CD4-positive, alpha-beta T cell treated with Interleukin-2 at 100 ng/mL for 4 hours (primary cell): ENCODE data around the gene ACIN1.
"Not testable (repeated sequence)": the region's sequence is repeated elsewhere in the genome, so short reads cannot be mapped to it uniquely, and the experiment has no call there.

Source experiments
- DNase-seq: peaks from one replicate; pipeline ENCODE4 v3.0.0-alpha.2; 2020; ENCODE audit warnings: low spot score

ACIN1 gene

DNA sequence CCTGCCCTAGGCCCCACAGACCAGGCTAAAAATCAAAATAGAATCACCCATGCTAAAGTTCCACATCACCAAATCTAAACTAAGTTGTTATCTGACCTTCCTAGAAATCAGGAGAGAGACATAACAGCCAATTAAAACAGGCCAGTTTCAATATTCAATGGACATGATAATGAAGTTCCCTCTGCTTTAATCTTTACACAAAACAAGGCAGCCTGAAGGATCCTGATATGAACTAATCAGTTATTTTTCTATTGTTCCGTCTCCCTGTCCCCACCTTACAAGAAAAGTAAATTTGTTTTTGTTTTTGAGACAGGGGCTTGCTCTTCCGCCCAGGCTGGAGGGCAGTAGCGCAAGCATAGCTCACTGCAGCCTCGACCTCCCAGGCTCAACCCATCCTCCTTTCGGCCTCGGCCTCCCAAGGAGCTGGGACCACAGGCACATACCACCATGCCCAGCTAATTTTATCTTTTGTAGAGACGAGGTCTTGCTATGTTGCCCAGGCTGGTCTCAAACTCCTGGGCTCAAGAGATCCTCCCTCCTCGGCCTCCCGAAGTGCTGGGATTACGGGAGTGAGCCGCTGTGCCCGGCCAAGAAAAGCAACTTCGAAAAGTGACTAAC lies 29.5 kb upstream of the ACIN1 start:
- DNase-seq, result no peak

DNA sequence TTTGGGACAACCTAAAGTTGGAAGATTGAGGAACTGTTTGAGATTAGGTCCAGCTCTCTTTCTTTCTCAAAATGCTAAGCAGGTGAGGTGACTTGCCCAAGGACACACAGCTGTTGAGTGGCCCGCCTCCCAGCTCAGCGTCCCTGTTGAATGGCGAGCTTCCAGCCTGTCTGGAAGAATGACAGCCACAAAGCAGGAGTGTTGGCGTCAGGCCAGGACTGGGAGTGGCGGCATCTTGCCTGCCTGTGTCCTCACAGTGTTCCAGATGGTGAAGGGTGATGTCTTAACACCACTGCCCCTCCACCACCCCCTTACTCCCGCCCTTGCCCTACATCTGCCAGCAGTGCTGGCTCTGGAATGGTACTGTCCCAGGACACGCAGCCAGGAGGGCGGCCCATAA lies 28.5 kb upstream of the ACIN1 start:
- DNase-seq, result no peak

DNA sequence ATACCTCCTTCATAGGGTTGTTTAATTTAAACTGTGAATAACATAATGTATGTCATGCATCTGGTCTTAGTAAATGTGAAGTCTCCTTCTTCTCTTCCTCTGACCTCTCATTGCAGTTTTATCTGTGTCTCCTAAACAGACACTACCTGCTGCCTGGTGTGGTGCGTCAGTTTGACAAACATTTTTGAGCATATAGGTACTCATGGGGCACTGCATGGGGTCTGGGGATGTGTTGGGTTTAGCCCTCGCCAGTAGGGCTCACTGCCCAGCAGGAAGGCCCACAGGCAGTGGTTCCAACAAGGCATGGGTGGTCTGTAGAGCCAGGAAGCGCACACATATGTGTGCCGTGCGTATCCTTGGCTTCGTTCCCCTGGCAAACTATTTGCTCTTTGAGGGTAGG lies 27.1 kb upstream of the ACIN1 start:
- no peak for DNase-seq

DNA sequence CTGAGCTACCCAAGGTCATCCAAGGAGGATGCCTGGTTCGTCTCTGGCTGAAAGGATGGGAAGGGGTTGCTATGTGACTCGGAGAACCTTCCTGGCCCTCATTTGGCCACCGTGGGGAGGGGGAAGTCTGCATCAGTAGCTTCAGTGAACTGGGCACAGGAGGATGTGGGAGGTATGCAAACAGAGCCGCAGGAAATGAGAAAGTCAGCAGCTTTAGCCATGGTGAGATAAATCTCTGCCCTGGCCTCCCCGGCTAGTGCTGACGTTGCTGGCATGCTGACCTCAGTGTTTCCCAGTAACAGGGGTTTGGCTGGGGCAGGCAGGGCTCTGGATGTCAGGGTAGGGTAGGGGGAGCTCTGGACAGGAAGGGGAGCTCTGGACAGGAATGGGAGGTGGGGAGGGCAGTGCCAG lies 26.4 kb upstream of the ACIN1 start:
- DNase-seq, result no peak

DNA sequence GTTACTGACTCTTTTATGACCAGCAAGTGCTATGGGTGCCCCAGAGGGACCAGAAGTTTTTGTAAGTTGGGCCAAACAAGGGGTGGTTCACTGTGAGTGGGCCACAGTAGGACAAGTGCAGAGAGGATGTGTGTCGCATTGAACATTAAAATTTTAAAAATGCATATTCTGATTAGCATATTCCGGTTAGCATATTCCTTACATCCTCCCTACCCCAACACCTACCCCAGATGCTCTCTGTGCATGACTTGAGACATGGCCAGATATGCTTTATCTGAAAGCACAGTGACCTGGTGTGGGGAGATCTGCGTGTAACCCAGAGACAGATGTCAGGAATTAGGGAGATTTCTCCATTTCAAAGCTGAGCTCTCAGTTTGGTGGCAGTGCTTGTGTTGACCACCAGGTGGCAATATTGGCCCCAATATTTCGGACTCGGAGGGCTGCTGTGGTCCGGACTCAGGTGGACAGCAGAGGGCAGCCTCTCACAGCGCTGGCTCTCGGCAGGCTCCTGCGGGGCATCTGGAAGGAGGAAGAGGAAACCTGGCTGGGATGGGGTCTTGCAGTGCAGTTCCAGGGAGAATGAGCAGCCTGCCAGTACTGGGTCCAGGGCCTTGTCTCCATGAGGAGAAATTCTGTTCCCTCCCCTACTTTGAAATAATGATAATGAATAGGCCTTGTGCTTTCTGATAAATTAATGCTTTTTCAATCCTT lies 25.8 kb upstream of the ACIN1 start:
- peak; percentile 84 for DNase-seq

DNA sequence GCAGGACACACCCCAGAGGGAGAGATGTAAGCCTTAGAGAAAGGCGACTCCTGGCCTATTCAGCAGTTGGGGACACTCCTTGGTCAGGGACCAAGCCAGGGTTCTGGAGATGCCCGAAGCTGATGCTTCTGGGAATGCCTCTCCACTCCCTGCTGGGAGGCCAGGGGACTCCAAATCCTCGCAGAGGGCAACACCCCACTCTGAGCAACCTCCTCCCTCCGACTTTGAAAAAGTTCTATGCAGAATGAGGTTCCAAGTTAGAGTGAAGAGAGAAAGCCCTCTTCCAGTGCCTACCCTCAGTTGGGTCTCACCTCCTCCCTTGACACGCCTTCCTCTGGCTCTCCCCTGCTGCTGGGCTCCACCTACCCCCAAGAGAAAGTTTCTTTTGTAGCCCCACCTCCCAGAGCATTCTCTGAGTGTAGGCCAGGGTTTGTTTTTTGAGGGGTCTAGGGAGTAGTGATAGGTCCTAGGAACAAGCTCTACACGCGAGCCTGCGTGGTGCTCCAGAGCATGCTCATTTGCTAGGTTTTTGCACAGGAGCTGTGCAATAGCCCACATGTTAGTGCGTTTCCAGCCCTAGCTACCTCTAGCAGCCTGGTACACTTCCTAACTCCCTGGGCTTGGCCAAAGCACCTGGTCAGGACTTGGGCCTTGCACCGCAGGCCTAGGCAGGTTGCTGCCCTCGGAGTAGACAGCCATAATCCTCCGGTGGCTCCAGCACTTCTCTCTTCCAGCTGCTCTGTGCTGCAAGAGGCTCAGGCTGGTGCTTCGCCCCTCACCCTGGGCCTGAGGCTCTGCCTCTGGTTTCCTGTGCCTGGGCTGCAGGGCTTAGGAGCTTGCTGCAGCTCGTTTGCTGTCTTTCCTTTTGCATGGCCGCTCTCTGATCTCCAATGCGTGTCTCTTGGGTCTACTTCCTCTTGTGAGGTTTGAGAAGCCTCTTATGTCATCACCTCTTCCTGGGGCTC lies 24.7 kb upstream of the ACIN1 start:
- DNase-seq, result peak; percentile 27

DNA sequence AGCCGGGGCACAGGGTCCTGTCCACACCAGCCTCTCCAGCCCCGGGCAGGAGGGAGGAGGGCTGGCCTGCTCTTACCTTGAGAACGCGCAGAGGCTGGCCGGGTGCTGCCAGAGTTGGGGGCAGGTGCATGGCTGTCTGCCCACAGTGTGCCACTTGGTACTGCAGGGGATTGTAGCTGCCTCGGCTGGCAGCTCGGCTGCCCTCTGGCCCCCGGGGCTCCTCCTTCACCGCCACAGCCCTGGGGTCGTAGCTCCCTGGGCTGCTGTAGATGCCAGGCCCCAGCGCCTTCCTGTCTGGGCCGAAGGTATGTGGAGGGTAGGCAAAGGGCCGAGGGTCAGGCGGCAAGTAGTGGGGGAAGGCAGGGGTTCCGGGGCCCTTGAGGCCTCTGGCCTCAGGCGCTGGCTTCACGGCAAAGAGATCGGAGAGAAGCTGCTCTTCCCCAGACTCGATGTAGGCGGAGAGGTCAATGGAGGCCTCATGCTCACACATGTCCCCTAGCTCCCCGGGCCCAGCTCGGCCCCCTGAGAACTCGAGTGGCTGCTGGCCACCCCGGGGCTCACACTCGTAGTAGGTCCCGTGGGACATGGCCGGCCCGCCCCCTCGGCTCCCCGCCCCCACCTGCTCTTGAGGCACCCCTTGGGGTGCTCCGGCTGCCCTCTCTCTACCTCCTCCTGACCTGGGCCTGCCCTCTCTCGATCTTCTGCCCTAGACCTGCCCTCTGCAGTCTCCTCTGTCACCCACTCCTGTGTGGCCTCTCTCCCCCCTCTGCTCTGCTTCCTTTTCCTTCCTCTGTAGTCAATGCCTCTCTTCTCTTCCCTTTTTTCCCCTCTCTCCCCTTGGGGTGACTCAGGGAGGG lies 23.8 kb upstream of the ACIN1 start, which contains the start of gene CEBPE:
Gene CEBPE (minus strand): TSS at position 750 of the 857 bp plus-strand sequence. CDS start 164 bp downstream, at position 586.
- no peak for DNase-seq

DNA sequence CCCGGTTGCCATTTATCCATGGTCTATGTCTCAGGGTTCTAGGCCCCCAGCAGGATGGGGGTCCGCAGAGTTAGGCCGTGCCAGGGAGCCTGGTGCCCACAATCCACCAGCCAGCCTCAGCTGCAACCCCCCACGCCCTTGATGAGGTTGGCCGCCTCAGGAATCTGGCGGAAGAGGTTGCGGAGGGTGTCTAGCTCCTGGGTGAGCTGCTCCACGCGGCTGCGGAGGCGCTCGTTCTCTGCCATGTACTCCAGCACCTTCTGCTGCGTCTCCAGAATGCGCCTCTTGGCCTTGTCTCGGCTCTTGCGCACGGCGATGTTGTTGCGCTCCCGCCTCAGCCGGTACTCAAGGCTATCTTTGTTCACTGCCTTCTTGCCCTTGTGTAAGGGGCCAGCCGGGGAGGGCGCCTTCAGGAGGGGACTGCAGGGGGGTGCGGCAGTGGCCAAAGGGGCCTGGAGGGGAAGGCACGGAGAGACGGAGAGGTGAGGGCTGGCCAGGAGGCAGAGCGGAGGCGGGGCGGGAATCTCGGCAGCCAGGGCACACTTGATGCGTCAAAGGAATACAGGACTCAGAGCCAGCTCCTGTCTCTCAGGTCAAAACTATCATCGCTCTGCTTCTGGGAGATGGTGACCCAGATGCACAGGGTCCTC lies 22.6 kb upstream of the ACIN1 start:
- DNase-seq, result no peak

DNA sequence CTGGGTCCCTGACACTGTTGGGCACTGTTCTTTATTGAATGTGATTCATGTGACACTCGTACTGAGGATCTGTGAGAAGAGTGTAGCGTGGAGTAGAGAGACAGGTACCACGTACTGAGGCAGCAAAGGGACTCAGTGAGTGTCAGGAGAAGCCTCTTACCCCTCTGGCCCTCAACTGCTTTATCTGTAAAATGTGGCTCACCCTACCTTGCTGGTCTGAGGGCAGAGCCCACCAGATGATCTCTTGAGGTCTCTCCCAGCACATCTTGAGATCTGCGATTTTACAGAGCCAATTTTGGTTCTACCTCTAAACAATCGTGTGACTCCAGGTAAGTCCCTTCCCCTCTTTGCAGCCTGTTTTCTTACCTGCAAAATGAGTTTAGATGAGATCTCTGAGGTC lies 21.0 kb upstream of the ACIN1 start:
- no peak for DNase-seq

DNA sequence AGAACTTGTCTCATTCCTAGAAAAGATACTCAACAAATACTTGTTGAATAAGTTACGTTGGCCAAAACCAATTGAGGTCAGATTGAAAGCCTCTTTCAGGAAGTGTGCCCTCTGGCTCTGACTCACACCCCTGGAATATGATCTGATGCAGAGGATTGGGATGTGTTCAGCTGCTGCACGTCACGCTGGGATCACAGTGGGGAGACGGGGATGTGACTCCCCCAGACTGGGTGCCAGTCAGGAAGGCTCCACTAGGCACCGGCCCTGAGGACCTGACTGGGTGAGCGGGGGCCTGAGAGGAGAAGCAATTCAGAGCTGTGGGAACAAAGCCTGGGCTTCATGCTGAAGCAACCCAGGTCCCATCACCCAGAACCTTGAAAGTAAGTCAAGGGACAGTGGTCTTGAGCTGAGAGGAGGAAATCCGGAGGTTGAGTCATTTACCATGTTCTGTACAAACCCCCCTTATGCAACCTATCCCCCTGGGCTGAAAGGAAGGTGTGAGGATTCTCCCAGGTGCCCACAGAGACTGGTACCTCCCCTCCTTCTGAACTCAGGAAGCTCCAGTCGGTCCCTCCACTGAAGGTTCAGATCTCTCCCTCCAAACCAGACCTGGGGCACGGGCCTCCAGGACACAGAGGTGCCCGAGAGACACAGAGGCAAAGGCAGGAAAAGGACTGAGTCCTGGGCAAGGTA lies 20.2 kb upstream of the ACIN1 start:
- no peak for DNase-seq

DNA sequence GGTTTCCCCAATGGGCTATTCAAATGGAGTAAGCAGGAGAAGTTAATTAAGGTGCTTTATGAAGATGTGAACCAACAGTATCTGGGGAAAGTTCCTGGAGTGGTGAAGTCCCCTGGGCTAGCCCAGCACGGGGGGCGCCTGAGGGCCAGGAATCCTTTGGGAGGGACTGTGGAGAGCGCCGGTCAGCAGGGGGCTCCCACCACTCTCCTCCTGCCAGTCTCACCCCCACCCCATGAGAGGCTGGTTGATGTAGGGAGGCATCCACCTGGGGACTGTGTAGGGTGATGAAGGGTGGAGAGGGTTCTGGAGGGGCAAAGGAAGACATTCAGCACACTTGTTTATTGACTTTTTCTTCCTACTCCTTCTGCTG lies 19.7 kb upstream of the ACIN1 start:
- DNase-seq, result no peak

DNA sequence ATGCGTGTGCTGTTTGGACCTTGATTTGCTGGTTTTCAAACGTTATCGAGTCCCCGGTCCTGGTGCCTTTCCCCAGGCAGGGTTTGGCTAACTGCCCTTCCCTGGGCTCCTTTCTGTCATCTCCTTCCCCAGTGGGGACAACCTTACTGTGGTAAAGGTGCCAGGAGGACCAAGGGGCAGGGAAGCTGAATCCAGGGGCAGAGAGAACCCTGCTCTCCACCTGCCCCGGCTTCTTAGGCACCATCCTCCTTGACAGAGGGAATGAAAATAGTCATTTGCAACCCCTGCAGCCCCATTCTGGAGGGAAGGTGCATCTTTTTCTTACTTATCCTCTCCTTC lies 19.2 kb upstream of the ACIN1 start:
- no peak for DNase-seq

DNA sequence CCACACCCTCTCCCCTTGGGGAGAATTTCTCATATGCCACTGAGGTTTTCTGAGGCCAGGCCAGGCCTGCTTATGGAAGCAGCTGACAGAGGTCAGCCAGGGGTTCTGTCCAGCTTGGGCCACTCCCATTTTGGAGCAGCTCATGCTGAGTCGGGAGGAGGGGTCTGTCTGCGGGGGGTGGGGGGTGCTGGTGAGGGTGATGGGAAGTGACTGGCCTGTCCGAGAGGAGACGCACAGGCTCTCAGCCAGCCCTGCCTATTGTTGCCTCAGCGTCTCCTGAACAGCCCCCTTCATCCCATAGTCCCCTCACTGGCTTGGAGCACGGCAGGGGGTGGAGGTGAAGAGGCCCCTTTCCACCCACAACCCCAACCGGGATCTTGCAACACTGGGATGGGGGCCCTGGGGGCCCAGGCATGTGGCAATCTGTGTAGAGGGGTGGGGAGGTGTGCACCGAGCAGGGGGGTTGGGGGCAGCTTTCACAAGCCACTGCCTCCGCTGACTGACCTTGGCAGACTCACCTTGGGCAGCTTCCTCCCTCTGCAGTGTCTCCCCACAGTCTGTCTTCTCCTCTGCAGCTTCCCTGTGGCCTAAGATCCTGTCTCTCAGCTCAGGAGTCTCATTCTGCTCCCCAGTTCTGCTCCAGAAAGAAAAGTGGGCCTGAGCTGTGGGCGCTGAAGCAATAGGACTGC lies 18.6 kb upstream of the ACIN1 start:
- no peak for DNase-seq

DNA sequence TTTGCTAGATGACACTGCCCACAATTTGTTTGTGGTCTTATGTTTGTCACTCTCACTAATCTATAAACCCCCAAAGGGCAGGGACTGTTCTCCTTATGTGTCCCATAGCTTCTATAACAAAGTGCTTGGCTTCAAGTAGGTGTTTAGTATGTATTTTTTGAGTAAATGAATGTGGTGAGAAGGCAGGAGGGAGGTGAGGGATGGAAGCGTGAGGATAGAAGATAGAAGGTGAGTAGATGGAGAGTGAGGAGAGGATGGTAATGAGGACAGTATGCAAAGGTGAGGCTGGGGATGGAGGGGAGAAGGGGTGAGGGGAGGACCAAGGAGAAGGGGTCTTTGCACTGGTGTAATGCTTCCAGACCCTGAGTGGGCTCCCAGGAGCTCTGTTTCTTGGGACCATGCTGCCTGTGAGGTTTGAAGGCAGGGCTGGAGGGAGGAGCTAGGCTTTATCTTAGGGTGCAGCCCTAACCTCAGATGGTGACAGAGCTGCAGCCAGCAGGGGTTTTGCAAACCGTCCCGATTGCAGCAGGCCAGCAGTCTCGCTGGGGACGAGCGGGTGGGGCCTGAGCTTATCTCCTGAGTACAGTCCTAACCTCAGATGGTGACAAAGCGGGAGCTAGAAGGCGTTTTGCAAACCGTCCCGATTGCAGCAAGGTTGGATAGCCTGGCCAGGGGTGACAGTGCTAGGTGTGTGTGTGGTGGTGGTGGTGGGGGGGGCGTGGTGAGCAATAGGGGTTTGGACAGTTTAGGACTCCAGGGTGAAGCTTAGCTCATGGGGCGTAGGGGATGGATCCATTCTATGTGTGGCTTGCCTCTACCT lies 17.6 kb upstream of the ACIN1 start:
- DNase-seq, result no peak

DNA sequence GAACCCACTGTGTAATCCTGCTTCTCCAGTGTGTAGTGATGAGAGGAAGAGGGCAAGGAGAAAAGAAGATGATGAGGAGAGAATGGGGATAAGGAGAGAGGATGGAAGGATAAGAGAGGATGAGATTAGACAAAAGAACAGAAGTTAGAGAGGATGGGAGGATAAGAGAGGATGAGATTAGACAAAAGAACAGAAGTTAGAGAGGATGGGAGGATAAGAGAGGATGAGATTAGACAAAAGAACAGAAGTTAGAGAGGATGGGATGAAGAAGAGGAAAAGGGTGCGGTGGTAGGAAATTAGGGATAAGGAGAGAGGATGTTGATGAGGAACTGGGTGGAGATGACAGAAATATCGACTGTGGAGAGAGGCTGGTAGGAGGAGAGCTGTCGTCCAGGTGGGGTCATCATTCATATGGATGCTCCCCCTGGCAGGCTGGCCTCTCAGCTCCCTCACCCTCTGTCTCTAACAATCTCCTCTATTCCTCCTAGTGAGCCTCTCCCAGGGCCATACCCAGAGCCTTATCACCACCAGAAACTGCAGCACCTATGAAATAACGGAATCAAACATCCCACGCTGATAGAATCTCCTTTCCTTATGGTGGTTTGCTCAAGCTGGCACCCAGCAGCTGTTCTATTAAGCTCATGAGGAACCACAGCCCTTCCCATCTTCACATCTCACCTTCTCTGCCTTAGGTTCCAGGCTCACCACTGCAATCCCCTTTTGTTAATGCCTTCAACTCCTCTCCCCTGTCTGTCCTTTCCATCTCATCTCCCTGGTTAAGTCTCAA lies 15.8 kb upstream of the ACIN1 start:
- no peak for DNase-seq

DNA sequence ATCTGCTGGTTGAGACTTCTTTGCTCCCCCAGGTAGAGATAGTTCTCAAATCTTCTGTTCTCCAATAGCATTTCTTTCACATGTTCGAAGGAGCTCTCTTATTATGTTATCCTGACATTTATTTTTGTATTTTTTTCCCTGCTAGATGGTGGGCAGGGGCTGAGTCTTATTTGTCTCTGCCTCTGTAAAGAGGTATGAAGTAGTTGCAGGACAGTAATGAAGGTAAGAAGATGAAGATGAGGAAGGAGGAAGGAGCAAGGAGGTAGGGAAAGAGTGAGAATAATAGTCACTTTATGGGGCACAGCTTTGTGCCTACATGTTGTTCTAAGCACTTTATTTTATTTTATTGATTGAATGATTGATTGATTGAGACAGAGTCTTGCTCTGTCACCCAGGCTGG lies 14.8 kb upstream of the ACIN1 start:
- no peak for DNase-seq

DNA sequence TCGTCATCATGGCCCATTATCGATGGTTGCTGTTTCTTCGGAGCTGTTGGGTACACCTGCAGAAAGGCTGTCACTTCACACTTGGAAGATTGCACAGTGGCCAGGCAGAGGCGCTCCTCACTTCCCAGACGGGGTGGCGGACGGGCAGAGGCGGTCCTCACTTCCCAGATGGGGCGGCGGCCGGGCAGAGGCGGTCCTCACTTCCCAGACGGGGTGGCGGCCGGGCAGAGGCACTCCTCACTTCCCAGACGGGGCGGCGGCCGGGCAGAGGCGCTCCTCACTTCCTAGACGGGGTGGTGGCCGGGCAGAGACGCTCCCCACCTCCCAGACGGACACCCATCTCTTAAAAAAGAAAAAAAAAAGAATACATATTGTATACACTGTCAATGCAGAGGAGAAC lies 13.2 kb upstream of the ACIN1 start:
- not testable (repeated sequence) for DNase-seq

DNA sequence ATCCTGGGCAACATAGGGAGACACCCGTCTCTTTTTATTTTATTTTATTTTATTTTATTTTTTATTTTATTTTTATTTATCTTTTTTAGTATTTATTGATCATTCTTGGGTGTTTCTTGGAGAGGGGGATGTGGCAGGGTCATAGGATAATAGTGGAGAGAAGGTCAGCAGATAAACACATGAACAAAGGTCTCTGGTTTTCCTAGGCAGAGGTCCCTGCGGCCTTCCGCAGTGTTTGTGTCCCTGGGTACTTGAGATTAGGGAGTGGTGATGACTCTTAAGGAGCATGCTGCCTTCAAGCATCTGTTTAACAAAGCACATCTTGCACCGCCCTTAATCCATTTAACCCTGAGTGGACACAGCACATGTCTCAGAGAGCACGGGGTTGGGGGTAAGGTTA lies 12.7 kb upstream of the ACIN1 start:
- DNase-seq, result not testable (repeated sequence)

DNA sequence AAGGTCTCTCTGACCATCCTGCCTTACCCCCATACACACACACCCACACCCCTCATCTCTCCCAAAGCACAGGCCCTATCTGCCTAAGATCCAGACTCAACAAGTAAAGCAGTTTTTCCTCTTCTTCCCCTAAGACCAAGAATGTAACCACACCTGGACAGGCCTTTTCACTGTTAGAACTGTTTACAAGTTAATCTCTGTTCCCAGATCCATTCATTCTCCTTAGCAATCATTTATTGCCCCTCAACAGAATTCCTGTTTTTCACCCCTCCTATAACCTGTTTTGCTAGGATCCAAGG lies 11.8 kb upstream of the ACIN1 start:
- DNase-seq, result no peak
